ENCODE data around the gene EIF5. TPM values are rescaled to one million over a fixed set of nuclear protein-coding genes. Genes with fewer than 3 reads are reported as not detected.
A peak's percentile ranks its signal among the peaks of the same experiment; 100 is the strongest.

EIF5 gene
- total RNA-seq, 1 experiment from 2014 or later: 133 TPM

GRCh38 chr14:103329401-103330347 is 4.4 kb upstream of the EIF5 start:
- in situ Hi-C loops (cut with HindIII; ENCODE audit: low pct_unique_long_range_greater_than_20kb, low sequenced_read_pairs): no loop called here
- DNase-seq (ENCODE audit: low read depth): peak; percentile 69

GRCh38 chr14:103330536-103330935 is 3.5 kb upstream of the EIF5 start:
- in situ Hi-C loops (cut with HindIII; ENCODE audit: low pct_unique_long_range_greater_than_20kb, low sequenced_read_pairs): no loop called here
- DNase-seq (ENCODE audit: low read depth): no peak

DNA sequence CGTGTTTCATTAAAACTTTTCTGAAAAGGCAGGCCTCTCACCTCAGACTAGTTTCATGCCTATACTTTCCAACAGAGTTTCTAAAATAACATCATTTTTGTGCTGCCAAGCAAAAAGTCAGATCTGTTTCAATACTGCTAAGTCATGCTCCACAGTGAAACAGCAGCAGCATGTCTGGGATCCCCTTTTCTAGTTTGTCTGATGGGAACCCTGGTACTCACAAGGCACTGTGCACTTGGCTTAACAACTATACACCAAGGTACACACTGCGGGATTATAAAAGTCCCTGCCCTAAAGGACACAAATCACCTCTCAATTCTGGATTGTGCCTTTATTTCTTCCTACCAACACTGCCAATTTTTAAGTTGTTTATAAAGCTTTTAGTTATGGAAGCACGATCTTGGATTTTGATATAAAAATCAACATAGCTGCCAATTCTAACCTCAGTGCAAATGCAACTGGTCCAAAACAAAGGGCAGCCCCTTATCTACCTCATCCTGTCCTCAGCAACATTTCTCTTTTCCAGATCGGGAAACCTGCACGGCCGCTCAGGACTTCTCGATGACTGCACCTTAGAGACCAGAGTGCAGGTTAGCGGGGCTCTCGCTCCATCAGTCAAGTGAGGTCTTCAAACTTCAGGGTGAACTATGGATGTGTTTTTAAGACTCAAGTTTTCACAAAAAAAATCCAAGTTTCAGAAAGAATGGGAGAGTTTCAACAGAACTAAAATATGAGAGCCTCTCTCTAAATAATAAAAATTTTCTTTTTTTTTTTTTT is 1.7 kb upstream of the EIF5 start:
- in situ Hi-C loops (cut with HindIII; ENCODE audit: low pct_unique_long_range_greater_than_20kb, low sequenced_read_pairs): no loop called here
- DNase-seq (ENCODE audit: low read depth): no peak

GRCh38 chr14:103334644-103335622 is 896 bp downstream of the EIF5 start:
- in situ Hi-C loops (cut with HindIII; ENCODE audit: low pct_unique_long_range_greater_than_20kb, low sequenced_read_pairs): no loop called here
- peak; percentile 63 for DNase-seq (ENCODE audit: low read depth)

GRCh38 chr14:103336191-103336590 is 2.2 kb downstream of the EIF5 start:
- no peak for DNase-seq (ENCODE audit: low read depth)
- in situ Hi-C loops (cut with HindIII; ENCODE audit: low pct_unique_long_range_greater_than_20kb, low sequenced_read_pairs): no loop called here

DNA sequence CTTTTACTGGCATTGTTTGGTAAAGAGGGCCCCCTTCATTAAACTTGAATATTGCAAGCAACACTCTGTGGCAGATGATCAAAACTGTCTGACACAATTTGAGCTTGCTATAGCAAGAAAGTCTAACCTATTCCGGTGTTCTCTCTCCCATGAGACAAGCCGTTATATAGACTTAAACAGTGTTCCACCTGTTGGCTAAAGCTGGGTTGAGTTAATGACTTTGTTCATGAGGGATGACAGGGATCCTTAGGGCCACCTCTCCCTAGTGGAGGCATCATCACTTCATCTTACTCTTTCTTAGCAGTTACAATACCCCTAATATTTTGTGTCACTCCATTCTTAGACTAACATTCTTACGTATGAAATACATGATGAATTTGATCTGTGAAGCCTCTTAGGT is 3.8 kb downstream of the EIF5 start:
- no peak for DNase-seq (ENCODE audit: low read depth)
- in situ Hi-C loops (cut with HindIII; ENCODE audit: low pct_unique_long_range_greater_than_20kb, low sequenced_read_pairs): no loop called here

DNA sequence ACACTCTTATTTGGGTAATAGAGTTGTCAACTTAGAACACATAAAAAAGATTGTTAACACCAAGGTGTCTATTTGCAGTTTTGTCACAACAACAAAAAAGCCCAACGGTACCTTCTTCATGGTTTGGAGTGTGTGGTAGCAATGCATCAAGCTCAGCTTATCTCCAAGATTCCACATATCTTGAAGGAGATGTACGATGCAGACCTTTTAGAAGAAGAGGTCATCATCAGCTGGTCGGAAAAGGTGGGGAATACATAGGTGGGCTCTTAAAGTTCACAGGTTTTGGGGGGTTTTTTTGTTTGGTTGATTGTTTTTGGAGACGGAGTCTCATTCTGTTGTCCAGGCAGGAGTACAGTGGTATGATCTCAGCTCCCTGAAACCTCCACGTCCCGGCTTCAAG is 5.5 kb downstream of the EIF5 start:
- in situ Hi-C loops (cut with HindIII; ENCODE audit: low pct_unique_long_range_greater_than_20kb, low sequenced_read_pairs): no loop called here
- DNase-seq (ENCODE audit: low read depth): no peak

GRCh38 chr14:103340480-103341212 is 6.6 kb downstream of the EIF5 start:
- DNase-seq (ENCODE audit: low read depth): no peak

DNA sequence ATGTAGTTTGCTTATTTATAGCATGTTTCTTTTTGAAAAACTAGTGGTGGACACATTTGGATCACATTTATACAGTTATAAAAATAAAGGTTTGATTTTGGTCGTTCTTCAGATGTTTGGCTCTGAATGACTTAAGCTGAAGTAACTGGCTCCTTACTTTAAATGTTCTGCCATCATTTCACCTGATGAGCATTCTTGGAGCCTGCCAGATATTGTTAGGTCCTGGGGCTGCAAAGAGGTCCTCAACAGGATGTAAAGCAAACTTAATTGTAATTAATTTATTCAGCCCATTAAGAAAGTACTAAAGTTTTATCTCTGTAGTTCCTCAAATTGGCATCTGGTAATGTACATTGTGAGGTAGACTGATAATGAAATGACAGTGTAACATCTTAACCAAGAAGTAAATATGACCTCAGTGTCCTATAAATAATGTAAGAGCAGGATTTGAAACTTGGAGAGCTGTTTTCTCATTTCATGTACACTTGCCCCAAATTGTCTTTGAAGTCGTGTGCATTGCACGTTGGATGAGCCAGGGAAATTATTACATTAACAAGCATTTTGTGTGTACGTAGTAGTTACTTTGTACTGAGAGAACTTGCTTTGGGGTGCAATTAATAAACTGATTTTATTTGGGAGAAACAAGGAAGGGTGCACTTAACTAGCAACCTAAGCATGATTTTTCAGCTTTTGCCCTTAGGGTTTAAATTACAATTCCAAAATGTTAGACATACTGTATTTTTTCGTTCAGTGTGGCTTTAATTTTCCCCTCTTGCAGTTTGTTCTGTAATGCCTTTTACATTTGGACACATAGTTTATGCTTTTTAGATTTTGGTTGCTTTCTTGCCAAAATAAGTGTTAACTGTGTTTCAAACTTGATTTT is 7.5 kb downstream of the EIF5 start:
- in situ Hi-C loops (cut with HindIII; ENCODE audit: low pct_unique_long_range_greater_than_20kb, low sequenced_read_pairs): no loop called here
- DNase-seq (ENCODE audit: low read depth): no peak

More at GRCh38 chr14:103340480-103341212, 6.6 kb downstream of the EIF5 start:
- in situ Hi-C loops (cut with HindIII; ENCODE audit: low pct_unique_long_range_greater_than_20kb, low sequenced_read_pairs): no loop called here

GRCh38 chr14:103343164-103343879 is 9.3 kb downstream of the EIF5 start:
- in situ Hi-C loops (cut with HindIII; ENCODE audit: low pct_unique_long_range_greater_than_20kb, low sequenced_read_pairs): no loop called here
- no peak for DNase-seq (ENCODE audit: low read depth)

DNA sequence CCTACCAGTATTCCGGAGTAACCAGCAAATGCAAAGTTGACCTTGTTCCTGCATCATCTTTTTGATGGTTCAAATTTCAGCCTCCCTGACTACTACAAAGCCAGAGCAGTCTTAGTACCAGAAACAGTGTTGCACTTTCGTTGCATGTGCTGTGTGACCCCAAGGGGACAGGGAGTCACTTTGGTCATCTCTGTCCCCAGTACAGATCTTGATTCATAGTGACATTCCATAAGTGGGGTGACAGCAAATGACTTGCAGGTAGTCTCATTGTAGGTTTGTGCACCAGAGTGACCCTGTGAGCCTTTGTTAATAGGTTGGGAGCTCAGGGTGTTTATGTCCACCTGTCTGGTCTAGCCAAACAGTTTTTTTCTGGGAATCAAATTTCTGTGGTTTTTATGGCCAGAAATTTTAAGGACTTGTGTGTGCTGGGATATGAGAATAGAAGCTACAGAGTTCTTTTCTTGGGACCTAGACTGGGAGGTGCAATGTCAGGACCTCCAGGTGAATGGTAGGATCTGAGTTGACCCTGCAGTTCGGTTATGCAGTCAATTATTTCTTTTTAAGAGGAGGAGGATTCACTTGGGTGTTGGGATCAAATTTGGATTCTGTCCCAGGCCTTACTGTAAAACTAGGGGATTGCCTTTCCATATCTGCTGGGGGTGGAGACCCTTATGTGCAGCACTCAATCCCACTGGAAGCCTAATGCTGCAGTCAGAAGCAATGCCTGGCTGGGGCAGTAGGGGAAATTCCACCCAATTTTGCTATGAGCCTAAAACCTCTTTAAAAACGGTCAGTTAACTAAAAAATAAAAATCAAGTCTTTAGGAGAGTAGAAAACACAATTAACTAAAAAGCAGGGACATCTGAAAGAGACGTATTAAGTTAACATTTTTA is 10.1 kb downstream of the EIF5 start:
- no peak for DNase-seq (ENCODE audit: low read depth)
- in situ Hi-C loops (cut with HindIII; ENCODE audit: low pct_unique_long_range_greater_than_20kb, low sequenced_read_pairs): no loop called here

DNA sequence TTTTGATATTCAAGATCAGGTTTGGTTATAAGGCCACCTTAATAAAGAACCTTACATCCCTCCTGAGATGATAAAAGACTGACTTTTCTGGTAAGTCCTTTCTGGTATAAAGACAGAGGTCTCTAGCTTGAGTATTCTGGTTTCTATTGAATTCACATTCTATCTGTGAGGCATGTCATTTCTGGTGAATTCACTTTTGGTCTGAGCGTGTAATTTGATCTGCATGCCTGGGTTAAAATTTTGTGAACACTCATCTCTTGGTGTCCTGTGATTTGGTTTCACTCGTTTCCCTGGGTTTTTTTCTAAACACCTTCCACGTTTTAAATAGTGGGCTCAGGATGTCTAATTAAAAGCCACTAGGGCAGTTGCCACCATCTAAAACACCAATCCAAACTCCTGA is 12.2 kb downstream of the EIF5 start:
- DNase-seq (ENCODE audit: low read depth): no peak
- in situ Hi-C loops (cut with HindIII; ENCODE audit: low pct_unique_long_range_greater_than_20kb, low sequenced_read_pairs): no loop called here

DNA sequence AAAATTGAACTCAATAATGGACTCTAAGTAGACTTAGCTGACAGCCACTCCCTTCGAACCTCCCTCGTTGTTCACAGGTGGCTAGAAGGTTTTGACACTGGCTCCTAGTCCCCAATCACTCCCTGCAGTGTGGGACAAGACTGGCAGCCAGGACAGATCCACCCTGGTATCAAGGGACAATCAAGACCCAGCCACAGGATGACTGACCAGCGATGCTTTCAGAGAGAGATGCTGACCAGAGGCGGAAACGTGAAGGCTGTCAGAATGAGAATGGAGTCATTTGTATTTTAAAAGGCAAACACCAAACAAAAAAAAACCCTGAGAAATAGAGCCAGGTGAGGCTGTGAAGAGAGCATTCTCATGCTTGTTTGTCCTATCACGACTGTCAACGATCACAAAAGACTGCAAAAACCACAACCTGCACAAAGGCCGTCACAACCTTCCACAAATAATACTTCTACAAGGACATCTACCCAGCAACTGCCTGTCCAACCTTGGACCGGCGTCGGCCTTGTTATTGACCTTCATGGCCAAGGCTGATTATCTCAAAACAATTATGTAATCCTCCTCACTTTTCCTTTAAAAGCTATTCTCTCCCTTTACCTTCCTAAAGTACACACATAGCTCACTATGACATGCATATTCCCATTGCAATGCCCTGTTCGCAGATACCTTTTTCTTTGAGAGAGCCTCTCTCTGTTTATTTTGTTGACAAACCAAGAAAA is 13.2 kb downstream of the EIF5 start:
- in situ Hi-C loops (cut with HindIII; ENCODE audit: low pct_unique_long_range_greater_than_20kb, low sequenced_read_pairs): no loop called here
- DNase-seq (ENCODE audit: low read depth): no peak

- no peak for DNase-seq (ENCODE audit: low read depth)
- in situ Hi-C loops (cut with HindIII; ENCODE audit: low pct_unique_long_range_greater_than_20kb, low sequenced_read_pairs): no loop called here
These were observed 14.1 kb downstream of the EIF5 start for GRCh38 chr14:103348154-103348553.

DNA sequence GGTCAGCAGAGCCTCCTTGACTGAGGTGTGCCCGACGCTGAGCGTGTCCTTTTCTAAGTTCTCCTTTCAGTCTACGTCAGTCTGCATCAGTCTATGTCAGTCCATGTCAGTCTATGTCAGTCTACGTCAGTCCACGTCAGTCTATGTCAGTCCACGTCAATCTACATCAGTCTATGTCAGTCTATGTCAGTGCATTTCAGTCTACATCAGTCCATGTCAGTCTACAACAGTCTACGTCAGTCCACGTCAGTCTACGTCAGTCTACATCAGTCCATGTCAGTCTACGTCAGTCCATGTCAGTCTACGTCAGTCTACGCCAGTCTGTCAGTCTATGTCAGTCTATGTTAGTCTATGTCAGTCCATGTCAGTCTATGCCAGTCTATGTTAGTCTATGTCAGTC is 15.9 kb downstream of the EIF5 start:
- in situ Hi-C loops (cut with HindIII; ENCODE audit: low pct_unique_long_range_greater_than_20kb, low sequenced_read_pairs): no loop called here
- DNase-seq (ENCODE audit: low read depth): no peak
